GM06990 (cell line): ENCODE results near the gene MZF1.

Experiments
- DNase-seq: peaks from one replicate; pipeline ENCODE4 v3.0.0-alpha.2; 2011; ENCODE audit not compliant: insufficient read length; ENCODE audit errors: extremely low read depth
- H3K27me3 ChIP-seq: replicated peaks from 2 replicates; pipeline ENCODE4 v1.6.0; 2011; ENCODE audit warnings: low read length; ENCODE audit not compliant: control insufficient read depth, insufficient read depth
- H3K36me3 ChIP-seq: 2 replicates; pipeline ENCODE4 v1.5.1; 2011; ENCODE audit warnings: low read length; ENCODE audit not compliant: control insufficient read depth, insufficient read depth
- H3K4me3 ChIP-seq: replicated peaks from 2 replicates; pipeline ENCODE4 v1.5.1; 2011; ENCODE audit warnings: low read depth, mild to moderate bottlenecking, control low read depth, low read length
- TF ChIP-seq, protein P1 (sequence below): IDR thresholded peaks from 2 replicates; pipeline ENCODE4 v1.5.1; 2011; ENCODE audit warnings: low read length, control low read depth, mild to moderate bottlenecking, inconsistent platforms; ENCODE audit not compliant: insufficient read depth, poor library complexity, severe bottlenecking

Gene MZF1

DNA sequence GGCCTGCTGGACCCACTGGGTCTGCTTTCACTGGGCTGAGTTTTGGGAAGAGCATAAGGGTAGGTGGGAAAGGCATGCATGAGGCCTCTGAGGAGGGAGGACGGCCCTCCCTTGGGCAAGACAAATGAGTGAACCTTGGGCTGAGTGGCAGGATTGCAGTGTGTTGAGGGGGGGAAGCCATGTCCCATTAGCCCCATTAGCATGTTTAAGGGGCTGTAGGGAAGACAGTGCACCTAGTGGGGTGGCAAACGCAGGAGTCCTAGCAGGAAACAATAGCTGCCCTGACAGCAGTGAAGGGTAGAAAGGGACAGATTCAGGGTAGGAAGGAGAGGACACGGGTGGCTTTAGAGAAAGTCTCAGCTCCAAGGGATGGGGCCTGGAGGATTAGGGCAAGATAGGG is 50.4 kb downstream of the MZF1 start:
- DNase-seq = no peak
- TF ChIP-seq, protein P1, sequence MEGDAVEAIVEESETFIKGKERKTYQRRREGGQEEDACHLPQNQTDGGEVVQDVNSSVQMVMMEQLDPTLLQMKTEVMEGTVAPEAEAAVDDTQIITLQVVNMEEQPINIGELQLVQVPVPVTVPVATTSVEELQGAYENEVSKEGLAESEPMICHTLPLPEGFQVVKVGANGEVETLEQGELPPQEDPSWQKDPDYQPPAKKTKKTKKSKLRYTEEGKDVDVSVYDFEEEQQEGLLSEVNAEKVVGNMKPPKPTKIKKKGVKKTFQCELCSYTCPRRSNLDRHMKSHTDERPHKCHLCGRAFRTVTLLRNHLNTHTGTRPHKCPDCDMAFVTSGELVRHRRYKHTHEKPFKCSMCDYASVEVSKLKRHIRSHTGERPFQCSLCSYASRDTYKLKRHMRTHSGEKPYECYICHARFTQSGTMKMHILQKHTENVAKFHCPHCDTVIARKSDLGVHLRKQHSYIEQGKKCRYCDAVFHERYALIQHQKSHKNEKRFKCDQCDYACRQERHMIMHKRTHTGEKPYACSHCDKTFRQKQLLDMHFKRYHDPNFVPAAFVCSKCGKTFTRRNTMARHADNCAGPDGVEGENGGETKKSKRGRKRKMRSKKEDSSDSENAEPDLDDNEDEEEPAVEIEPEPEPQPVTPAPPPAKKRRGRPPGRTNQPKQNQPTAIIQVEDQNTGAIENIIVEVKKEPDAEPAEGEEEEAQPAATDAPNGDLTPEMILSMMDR = no peak

DNA sequence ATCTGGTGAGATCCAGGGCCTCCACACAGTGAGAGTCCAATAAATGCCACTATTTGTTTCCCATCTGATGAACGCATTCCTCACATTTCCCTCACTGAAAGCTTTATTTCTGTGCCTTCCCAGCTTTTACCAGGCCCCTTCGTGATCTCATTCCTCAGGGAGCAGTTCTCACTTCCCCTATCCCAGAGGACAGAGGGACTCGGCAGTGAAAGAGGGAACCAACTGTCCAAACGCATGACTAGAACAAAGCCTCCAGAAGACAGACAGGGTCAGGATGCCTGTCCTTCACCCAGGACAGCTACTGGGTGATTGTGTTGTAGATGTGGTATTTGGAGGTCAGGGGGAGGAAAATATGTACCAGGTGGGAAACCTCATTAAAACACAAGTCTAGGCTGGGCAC is 51.5 kb downstream of the MZF1 start:
- DNase-seq = no peak
- no peak overlapping the region for H3K4me3 ChIP-seq
- peaks cover 5% of the 10 kb centered on the region for H3K36me3 ChIP-seq
- no peaks in the 10 kb centered on the region for H3K27me3 ChIP-seq
- TF ChIP-seq, protein P1 = no peak

More for the DNA sequence above, 50.4 kb downstream of the MZF1 start:
- H3K36me3 ChIP-seq = no peaks in the 10 kb centered on the region
- H3K27me3 ChIP-seq = no peaks in the 10 kb centered on the region
- H3K4me3 ChIP-seq = no peak overlapping the region

DNA sequence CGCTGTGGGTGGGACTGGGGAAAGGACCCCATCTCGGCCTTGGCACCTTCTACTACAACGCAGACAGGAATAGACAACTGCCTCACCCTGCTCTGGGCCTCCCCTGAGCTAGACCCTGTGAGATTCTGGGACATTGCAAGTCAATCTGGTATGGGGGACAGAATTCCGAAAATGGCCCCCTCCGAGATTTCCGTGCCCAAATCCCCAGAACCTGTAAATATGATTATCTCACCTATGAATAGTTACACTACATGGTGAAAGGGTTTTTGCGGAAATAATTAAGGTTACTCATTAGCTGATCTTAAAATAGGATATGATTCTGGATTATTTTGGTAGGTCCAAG is 52.9 kb downstream of the MZF1 start:
- no peak for DNase-seq
- Histone ChIP-seq H3K36me3 (peaks cover 9% of the 10 kb centered on the region), H3K27me3 (no peaks in the 10 kb centered on the region), H3K4me3 (peak overlapping the region; percentile 84)
- TF ChIP-seq, protein P1 = no peak

DNA sequence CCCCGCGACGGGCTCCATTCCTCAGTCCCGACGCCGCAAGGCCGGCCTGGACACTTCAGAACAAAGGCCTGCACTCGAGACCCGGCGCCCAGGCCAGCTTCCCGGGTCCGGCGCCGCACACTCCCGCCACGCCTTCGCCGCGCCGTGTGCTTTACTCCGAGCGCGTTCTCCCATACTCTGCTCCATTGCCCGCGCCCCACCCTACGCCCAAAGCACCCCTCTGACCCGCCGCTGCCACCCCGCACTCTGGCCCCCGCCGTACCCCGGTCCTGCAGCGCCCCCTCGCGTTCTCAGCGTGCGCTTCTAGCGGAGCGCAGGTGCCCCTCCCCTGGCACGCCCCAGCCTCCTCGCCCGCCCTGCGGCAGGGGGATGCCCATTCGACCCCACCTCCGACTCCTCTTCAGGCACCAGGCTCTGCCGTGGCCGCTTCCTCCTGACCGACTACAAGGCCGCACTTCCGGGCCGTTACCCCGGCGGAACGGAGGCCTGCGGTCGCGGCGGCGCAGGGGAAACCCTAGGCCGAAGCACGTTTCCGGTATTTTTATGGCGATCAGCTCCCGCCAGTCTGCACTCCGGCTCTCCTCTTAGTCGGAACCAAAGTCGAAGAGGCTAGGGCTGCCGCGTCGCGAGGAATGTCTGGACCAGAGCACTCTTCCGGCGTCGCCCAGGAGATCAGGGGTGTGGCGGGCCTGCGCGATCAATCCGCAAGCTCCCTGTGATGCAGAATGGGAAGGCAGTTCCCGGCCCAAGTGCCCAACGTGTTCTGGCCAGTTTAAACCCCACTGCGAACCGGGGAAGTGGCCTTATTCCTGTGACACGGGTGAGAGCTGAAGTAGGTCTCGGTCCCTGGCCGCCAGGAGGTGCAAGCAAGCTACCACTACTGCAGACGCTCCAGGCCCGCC is 53.5 kb downstream of the MZF1 start, which contains the start of gene ZBTB45:
Gene ZBTB45, minus strand, starts transcription at position 456 of the 902 bp plus-strand sequence. CDS start 2,137 bp downstream, outside the sequence.
- no peaks in the 10 kb centered on the region for H3K27me3 ChIP-seq
- H3K4me3 ChIP-seq = peak within 1 kb of the TSS; percentile 84
- peak; percentile 98 for DNase-seq
- H3K36me3 ChIP-seq = peaks cover 9% of the 10 kb centered on the region
- TF ChIP-seq, protein P1 = peak; percentile 87

DNA sequence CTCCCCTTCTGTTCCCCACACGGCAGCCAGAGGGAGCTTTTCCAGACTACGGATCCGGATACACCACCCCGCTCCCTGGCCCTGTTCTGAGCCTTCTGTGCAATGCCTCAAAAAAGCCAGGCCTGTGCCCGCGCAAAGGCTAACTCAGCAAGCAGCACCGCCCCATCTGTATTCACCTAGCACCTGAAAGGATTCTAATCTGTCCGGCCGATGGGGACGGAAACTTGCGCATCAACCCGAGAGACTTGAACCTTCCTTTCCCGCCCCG is 54.1 kb downstream of the MZF1 start:
- no peaks in the 10 kb centered on the region for H3K27me3 ChIP-seq
- TF ChIP-seq, protein P1 = peak; percentile 49
- DNase-seq = no peak
- H3K36me3 ChIP-seq = peaks cover 9% of the 10 kb centered on the region
- H3K4me3 ChIP-seq = peak overlapping the region; percentile 84
